ENCODE data around the gene COL6A2.
"Not testable (repeated sequence)": the region's sequence is repeated elsewhere in the genome, so short reads cannot be mapped to it uniquely, and the experiment has no call there.

Gene COL6A2

GRCh38 chr21:46155514-46156377 lies 57.8 kb downstream of the COL6A2 start, which contains the start of gene FTCD:
Gene FTCD (minus strand): TSS chr21:46155579. CDS start chr21:46155523, 56 bp downstream.
- no peak for DNase-seq (ENCODE audit: low read depth)

- DNase-seq (ENCODE audit: low read depth): no peak
These were observed 58.4 kb downstream of the COL6A2 start for GRCh38 chr21:46156378-46156645.

GRCh38 chr21:46156678-46157077 lies 58.8 kb downstream of the COL6A2 start:
- no peak for DNase-seq (ENCODE audit: low read depth)

- no peak for DNase-seq (ENCODE audit: low read depth)
These were observed 59.6 kb downstream of the COL6A2 start for GRCh38 chr21:46157396-46157986.

GRCh38 chr21:46157987-46158451 lies 60.1 kb downstream of the COL6A2 start:
- no peak for DNase-seq (ENCODE audit: low read depth)

- no peak for DNase-seq (ENCODE audit: low read depth)
These were observed 60.9 kb downstream of the COL6A2 start for GRCh38 chr21:46158666-46159300.

GRCh38 chr21:46159390-46159789 lies 61.5 kb downstream of the COL6A2 start:
- DNase-seq (ENCODE audit: low read depth): no peak

- DNase-seq (ENCODE audit: low read depth): no peak
These were observed 62.1 kb downstream of the COL6A2 start for GRCh38 chr21:46159841-46160656.

GRCh38 chr21:46160657-46160906 lies 62.7 kb downstream of the COL6A2 start:
- no peak for DNase-seq (ENCODE audit: low read depth)

GRCh38 chr21:46160907-46161632 lies 63.2 kb downstream of the COL6A2 start:
- no peak for DNase-seq (ENCODE audit: low read depth)

- DNase-seq (ENCODE audit: low read depth): no peak
These were observed 64.0 kb downstream of the COL6A2 start for GRCh38 chr21:46161633-46162592.

GRCh38 chr21:46163380-46163779 lies 65.5 kb downstream of the COL6A2 start:
- no peak for DNase-seq (ENCODE audit: low read depth)

GRCh38 chr21:46165098-46165497 lies 67.2 kb downstream of the COL6A2 start:
- no peak for DNase-seq (ENCODE audit: low read depth)

GRCh38 chr21:46168238-46168637 lies 70.3 kb downstream of the COL6A2 start:
- no peak for DNase-seq (ENCODE audit: low read depth)

- no peak for DNase-seq (ENCODE audit: low read depth)
These were observed 70.9 kb downstream of the COL6A2 start for GRCh38 chr21:46168659-46169386.

GRCh38 chr21:46170436-46171193 lies 72.7 kb downstream of the COL6A2 start:
- not testable (repeated sequence) for DNase-seq (ENCODE audit: low read depth)

GRCh38 chr21:46171585-46171984 lies 73.7 kb downstream of the COL6A2 start:
- no peak for DNase-seq (ENCODE audit: low read depth)

GRCh38 chr21:46171996-46172862 lies 74.3 kb downstream of the COL6A2 start:
- DNase-seq (ENCODE audit: low read depth): no peak

All from stimulated activated CD8-positive, alpha-beta memory T cell treated with anti-CD3 and anti-CD28 coated beads, Interleukin-15, amount 100 ng/mL, for 24 hours (primary cell).